HL-60 (cell line): Measurements from ENCODE around the gene CDKN2B-AS1.

ENCODE experiments used
- CTCF ChIP-seq: IDR thresholded peaks from one replicate; pipeline ENCODE4 v1.5.1; 2011; ENCODE audit warnings: low read length, control low read depth, inconsistent platforms; ENCODE audit not compliant: insufficient read depth
- GABPA ChIP-seq: IDR thresholded peaks from 2 replicates; pipeline ENCODE4 v1.6.1; 2012; ENCODE audit warnings: low read depth
- POLR2AphosphoS5 ChIP-seq: IDR thresholded peaks from 2 replicates; pipeline ENCODE4 v1.6.1; 2012; ENCODE audit warnings: low read depth
- REST ChIP-seq: IDR thresholded peaks from 2 replicates; pipeline ENCODE4 v1.6.1; 2012; ENCODE audit warnings: low read depth; ENCODE audit not compliant: insufficient replicate concordance

GRCh38 chr9:22041775-22042174 is 47.2 kb downstream of the CDKN2B-AS1 start:
- TF ChIP-seq CTCF (no peak), REST (no peak), POLR2AphosphoS5 (no peak), GABPA (no peak)
